Liver (tissue), 9 donors: ENCODE results near the gene ZNF341. TPM values are rescaled to one million over a fixed set of nuclear protein-coding genes. Genes with fewer than 3 reads are reported as not detected.

Experiments
- DNase-seq: peaks from one replicate; pipeline ENCODE4 v3.0.0-alpha.2; 2017; ENCODE audit warnings: low spot score
- H3K27ac ChIP-seq, 2 donors: one replicate each; pipeline ENCODE4 v1.7.0; 2013; ENCODE audit warnings: inconsistent platforms in 2 of 2, low read length in 2 of 2, control low read depth in 1 of 2, low read depth in 1 of 2, mild to moderate bottlenecking in 1 of 2
- H3K27me3 ChIP-seq, 4 donors: one replicate each; pipeline versions ENCODE4 v1.6.1 to v1.7.0; 2013; ENCODE audit warnings: low read length in 3 of 4, inconsistent platforms in 1 of 4, mild to moderate bottlenecking in 1 of 4, moderate library complexity in 1 of 4; ENCODE audit not compliant: control insufficient read depth in 4 of 4, insufficient read depth in 4 of 4
- H3K36me3 ChIP-seq, 4 donors: one replicate each; pipeline versions ENCODE4 v1.6.1 to v1.7.0; 2013; ENCODE audit warnings: low read length in 3 of 4, mild to moderate bottlenecking in 3 of 4, low read depth in 1 of 4, moderate library complexity in 1 of 4; ENCODE audit not compliant: control insufficient read depth in 4 of 4, insufficient read depth in 3 of 4
- H3K4me1 ChIP-seq, 4 donors: one replicate each; pipeline versions ENCODE4 v1.6.1 to v1.7.0; 2013; ENCODE audit warnings: low read length in 3 of 4, mild to moderate bottlenecking in 3 of 4, moderate library complexity in 1 of 4; ENCODE audit not compliant: control insufficient read depth in 4 of 4, insufficient read depth in 4 of 4
- H3K4me3 ChIP-seq, 3 donors: one replicate each; pipeline versions ENCODE4 v1.6.1 to v1.7.0; 2013; ENCODE audit warnings: low read length in 3 of 3, control low read depth in 1 of 3, low read depth in 1 of 3, mild to moderate bottlenecking in 1 of 3
- H3K9ac ChIP-seq, 2 donors: one replicate each; pipeline ENCODE4 v1.7.0; 2013; ENCODE audit warnings: low read length in 2 of 2, mild to moderate bottlenecking in 2 of 2, moderate library complexity in 2 of 2, control low read depth in 1 of 2, low read depth in 1 of 2
- H3K9me3 ChIP-seq, 4 donors: one replicate each; pipeline versions ENCODE4 v1.6.1 to v1.7.0; 2013; ENCODE audit warnings: low read length in 3 of 4; ENCODE audit not compliant: control insufficient read depth in 4 of 4
- ATF3 ChIP-seq: IDR thresholded peaks from 2 replicates; pipeline ENCODE4 v1.6.1; 2016; ENCODE audit warnings: antibody characterized with exemption
- CTCF ChIP-seq: fragments of 150-350 bp; IDR thresholded peaks from 2 replicates; pipeline ENCODE4 v1.5.1; 2017; ENCODE audit warnings: improper control_type of control experiment, low read depth, low read length; ENCODE audit not compliant: missing input control
- EGR1 ChIP-seq, 2 donors: IDR thresholded peaks; 2 replicates each; pipeline ENCODE4 v1.6.1; 2016 to 2018; ENCODE audit warnings: antibody characterized with exemption in 2 of 2, low read depth in 2 of 2
- FOXA1 ChIP-seq: IDR thresholded peaks from 2 replicates; pipeline ENCODE4 v1.6.1; 2016; ENCODE audit warnings: antibody characterized with exemption
- FOXA2 ChIP-seq: IDR thresholded peaks from 2 replicates; pipeline ENCODE4 v1.6.1; 2016; ENCODE audit warnings: antibody characterized with exemption
- GABPA ChIP-seq, 2 donors: IDR thresholded peaks in 1 of 2; conservative IDR thresholded peaks in 1 of 2; 2 replicates each; pipeline ENCODE4 v1.6.1; 2016; ENCODE audit warnings: antibody characterized with exemption in 2 of 2, mild to moderate bottlenecking in 1 of 2, moderate library complexity in 1 of 2
- HNF4A ChIP-seq, 2 donors: conservative IDR thresholded peaks; 2 replicates each; pipeline ENCODE4 v1.6.1; 2016; ENCODE audit warnings: antibody characterized with exemption in 2 of 2, mild to moderate bottlenecking in 2 of 2
- HNF4G ChIP-seq: IDR thresholded peaks from 2 replicates; pipeline ENCODE4 v1.6.1; 2016; ENCODE audit warnings: antibody characterized with exemption
- JUND ChIP-seq, 2 donors: IDR thresholded peaks; 2 replicates each; pipeline ENCODE4 v1.6.1; 2016; ENCODE audit warnings: antibody characterized with exemption in 2 of 2
- MAX ChIP-seq: IDR thresholded peaks from 2 replicates; pipeline ENCODE4 v1.6.1; 2016; ENCODE audit warnings: antibody characterized with exemption
- NR2F2 ChIP-seq: IDR thresholded peaks from 2 replicates; pipeline ENCODE4 v1.6.1; 2016; ENCODE audit warnings: antibody characterized with exemption
- RAD21 ChIP-seq, 2 donors: IDR thresholded peaks; 2 replicates each; pipeline ENCODE4 v1.6.1; 2016; ENCODE audit warnings: antibody characterized with exemption in 2 of 2, mild to moderate bottlenecking in 2 of 2
- RXRA ChIP-seq, 2 donors: IDR thresholded peaks; 2 replicates each; pipeline ENCODE4 v1.6.1; 2017 to 2018; ENCODE audit warnings: antibody characterized with exemption in 2 of 2, mild to moderate bottlenecking in 1 of 2
- SP1 ChIP-seq: IDR thresholded peaks from 2 replicates; pipeline ENCODE4 v1.6.1; 2018; ENCODE audit warnings: antibody characterized with exemption, mild to moderate bottlenecking
- TAF1 ChIP-seq: conservative IDR thresholded peaks from 2 replicates; pipeline ENCODE4 v1.6.1; 2016; ENCODE audit warnings: antibody characterized with exemption, mild to moderate bottlenecking
- YY1 ChIP-seq: IDR thresholded peaks from 2 replicates; pipeline ENCODE4 v1.6.1; 2016; ENCODE audit warnings: antibody characterized with exemption, mild to moderate bottlenecking
- WGBS: extraction: QIAGEN DNeasy Blood & Tissue Kit; methylation state at CpG from one replicate; pipeline ENCODE4 v1.1.7; 2013; 5-methylcytosine and 5-hydroxymethylcytosine counted together
- polyA plus RNA-seq, 2 donors: library from polyadenylated mRNA; stranded (reverse) in 1 of 2; unstranded in 1 of 2; fragments of 200-250 nt in 1 of 2; fragments of >200 nt in 1 of 2; fragmentation: Nextera tagmentation in 1 of 2; extraction: Ambion mirVana in 1 of 2; gene quantifications; one replicate each; pipeline versions ENCODE4 v1.2.1 to v1.2.3, GENCODE V29; 2013 to 2015
- total RNA-seq, 2 donors: library from RNA; depleted of rRNA; stranded (reverse); fragments of >200 nt; gene quantifications; one replicate each; pipeline ENCODE4 v1.2.3, GENCODE V29; 2014
- TF ChIP-seq, protein P1 (sequence below): IDR thresholded peaks from 2 replicates; pipeline ENCODE4 v1.6.1; 2016; ENCODE audit warnings: antibody characterized with exemption
- TF ChIP-seq, protein P2 (sequence below): IDR thresholded peaks from 2 replicates; pipeline ENCODE4 v1.6.1; 2016; ENCODE audit warnings: antibody characterized with exemption, mild to moderate bottlenecking
- donor health status: healthy.
- donor health status: healthy.
- donor health status: healthy.
- donor health status: healthy.
- donor health status: healthy.

Gene ZNF341
- total and polyA plus RNA-seq, 4 donors: 0.69 to 1.1 (median 0.82) TPM

DNA sequence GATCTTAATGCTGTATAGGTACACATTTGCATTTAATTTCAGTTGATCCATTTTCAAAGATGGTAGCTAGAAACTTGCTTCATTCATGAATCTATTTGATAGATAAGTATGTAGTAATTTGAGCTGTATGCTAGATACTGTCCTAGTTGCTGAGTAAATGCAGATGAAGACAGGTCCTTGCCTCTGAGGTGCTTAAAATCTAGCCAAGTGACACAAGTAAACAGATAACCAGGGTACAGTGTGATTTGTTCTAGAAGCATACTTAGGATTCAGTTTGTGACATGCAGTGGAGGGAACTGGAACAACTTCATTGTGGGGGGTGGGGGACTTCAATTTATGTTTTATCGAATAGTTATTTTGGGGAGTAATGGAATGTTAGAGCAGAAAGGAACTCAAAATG, 88.6 kb downstream of the ZNF341 start:
- no peak overlapping the region for H3K4me3 ChIP-seq
- no peaks in the 10 kb centered on the region for H3K9me3 ChIP-seq
- no peak overlapping the region for H3K27ac ChIP-seq
- DNase-seq: no peak
- TF ChIP-seq FOXA1 (no peak), EGR1 (IDR thresholded peaks at IDR 0.05; ENCODE audit: low read depth in 2 of 2) (no peak), YY1 (no peak), GABPA (IDR thresholded peaks at IDR 0.05 in 1 of 2, conservative IDR thresholded peaks at IDR 0.05 in 1 of 2) (no peak), ATF3 (no peak), RAD21 (IDR thresholded peaks at IDR 0.05) (no peak), TAF1 (no peak), HNF4G (no peak), JUND (IDR thresholded peaks at IDR 0.05) (no peak), HNF4A (conservative IDR thresholded peaks at IDR 0.05) (no peak), CTCF (no peak), NR2F2 (no peak), FOXA2 (no peak), RXRA (IDR thresholded peaks at IDR 0.05) (no peak), MAX (no peak), SP1 (no peak)
- TF ChIP-seq, protein P1, sequence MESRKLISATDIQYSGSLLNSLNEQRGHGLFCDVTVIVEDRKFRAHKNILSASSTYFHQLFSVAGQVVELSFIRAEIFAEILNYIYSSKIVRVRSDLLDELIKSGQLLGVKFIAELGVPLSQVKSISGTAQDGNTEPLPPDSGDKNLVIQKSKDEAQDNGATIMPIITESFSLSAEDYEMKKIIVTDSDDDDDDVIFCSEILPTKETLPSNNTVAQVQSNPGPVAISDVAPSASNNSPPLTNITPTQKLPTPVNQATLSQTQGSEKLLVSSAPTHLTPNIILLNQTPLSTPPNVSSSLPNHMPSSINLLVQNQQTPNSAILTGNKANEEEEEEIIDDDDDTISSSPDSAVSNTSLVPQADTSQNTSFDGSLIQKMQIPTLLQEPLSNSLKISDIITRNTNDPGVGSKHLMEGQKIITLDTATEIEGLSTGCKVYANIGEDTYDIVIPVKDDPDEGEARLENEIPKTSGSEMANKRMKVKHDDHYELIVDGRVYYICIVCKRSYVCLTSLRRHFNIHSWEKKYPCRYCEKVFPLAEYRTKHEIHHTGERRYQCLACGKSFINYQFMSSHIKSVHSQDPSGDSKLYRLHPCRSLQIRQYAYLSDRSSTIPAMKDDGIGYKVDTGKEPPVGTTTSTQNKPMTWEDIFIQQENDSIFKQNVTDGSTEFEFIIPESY: no peak
- TF ChIP-seq, protein P2, sequence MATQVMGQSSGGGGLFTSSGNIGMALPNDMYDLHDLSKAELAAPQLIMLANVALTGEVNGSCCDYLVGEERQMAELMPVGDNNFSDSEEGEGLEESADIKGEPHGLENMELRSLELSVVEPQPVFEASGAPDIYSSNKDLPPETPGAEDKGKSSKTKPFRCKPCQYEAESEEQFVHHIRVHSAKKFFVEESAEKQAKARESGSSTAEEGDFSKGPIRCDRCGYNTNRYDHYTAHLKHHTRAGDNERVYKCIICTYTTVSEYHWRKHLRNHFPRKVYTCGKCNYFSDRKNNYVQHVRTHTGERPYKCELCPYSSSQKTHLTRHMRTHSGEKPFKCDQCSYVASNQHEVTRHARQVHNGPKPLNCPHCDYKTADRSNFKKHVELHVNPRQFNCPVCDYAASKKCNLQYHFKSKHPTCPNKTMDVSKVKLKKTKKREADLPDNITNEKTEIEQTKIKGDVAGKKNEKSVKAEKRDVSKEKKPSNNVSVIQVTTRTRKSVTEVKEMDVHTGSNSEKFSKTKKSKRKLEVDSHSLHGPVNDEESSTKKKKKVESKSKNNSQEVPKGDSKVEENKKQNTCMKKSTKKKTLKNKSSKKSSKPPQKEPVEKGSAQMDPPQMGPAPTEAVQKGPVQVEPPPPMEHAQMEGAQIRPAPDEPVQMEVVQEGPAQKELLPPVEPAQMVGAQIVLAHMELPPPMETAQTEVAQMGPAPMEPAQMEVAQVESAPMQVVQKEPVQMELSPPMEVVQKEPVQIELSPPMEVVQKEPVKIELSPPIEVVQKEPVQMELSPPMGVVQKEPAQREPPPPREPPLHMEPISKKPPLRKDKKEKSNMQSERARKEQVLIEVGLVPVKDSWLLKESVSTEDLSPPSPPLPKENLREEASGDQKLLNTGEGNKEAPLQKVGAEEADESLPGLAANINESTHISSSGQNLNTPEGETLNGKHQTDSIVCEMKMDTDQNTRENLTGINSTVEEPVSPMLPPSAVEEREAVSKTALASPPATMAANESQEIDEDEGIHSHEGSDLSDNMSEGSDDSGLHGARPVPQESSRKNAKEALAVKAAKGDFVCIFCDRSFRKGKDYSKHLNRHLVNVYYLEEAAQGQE: no peak
- peaks cover 0 to 14% (median 10%) of the 10 kb centered on the region in 4 donors for H3K4me1 ChIP-seq
- H3K9ac ChIP-seq: no peak overlapping the region
- H3K27me3 ChIP-seq: no peaks in the 10 kb centered on the region
- H3K36me3 ChIP-seq: no peaks in the 10 kb centered on the region
- WGBS: 94% methylated on average over 1 of the region's 1 CpG
